Glomerular visceral epithelial cell (primary cell): ENCODE data around the gene COL15A1.
A peak's percentile ranks its signal among the peaks of the same experiment; 100 is the strongest.

Experiments
- DNase-seq: peaks from one replicate; pipeline ENCODE4 v3.0.0-alpha.2; 2016; ENCODE audit errors: extremely low spot score

Gene COL15A1

DNA sequence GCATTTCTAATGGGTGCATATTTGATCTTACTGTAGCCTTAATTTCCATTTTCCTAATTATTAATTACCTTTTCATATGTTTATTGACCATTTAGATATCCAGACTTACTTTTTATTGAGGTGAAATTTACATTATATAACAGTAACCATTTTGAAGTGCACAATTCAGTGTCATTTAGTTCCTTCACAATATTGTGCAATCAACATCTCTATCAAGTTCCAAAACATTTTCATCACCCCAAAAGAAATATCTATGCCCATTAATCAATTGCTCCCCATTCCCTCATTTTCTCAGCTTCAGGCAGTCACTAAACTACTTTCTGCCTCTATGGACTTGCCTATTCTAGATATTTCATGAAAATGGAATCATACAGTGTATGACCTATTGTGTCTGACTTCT is 5.9 kb downstream of the COL15A1 start:
- DNase-seq: no peak

DNA sequence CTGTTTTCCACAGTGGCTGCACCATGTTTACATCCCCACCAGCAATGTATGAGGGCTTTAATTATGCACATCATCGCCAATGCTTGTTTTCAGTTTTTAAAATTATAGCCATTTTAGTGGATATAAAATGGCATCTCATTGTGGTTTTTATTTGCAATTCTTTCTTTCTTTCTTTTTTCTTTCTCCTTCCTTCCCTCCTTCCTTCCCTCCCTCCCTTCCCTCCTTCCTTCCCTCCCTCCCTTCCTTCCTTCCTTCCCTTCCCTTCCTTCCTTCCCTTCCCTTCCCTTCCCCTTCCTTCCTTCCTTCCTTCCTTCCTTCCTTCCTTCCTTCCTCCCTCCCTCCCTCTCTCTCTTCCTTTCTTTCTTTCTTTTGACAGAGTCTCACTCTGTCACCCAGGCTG is 6.6 kb downstream of the COL15A1 start:
- no peak for DNase-seq

DNA sequence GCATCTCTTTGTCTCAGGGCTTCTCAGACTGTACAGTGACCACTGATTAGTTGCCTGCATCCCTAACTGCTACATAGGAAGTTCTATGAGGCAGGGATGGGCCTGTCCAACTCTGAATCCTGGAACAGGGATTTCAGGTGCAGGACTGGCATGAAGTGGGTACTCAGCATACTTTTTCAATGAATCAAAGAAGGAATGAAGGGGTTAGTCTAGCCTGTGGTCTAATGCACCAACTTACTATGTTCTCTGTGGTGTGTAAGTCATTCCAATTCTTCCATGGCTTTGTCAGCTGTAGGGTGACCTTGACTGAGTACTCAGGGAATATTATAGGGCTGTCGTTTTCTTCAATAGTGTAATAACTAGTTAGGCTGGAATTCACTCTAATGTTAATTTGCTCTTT is 8.3 kb downstream of the COL15A1 start:
- DNase-seq: no peak

DNA sequence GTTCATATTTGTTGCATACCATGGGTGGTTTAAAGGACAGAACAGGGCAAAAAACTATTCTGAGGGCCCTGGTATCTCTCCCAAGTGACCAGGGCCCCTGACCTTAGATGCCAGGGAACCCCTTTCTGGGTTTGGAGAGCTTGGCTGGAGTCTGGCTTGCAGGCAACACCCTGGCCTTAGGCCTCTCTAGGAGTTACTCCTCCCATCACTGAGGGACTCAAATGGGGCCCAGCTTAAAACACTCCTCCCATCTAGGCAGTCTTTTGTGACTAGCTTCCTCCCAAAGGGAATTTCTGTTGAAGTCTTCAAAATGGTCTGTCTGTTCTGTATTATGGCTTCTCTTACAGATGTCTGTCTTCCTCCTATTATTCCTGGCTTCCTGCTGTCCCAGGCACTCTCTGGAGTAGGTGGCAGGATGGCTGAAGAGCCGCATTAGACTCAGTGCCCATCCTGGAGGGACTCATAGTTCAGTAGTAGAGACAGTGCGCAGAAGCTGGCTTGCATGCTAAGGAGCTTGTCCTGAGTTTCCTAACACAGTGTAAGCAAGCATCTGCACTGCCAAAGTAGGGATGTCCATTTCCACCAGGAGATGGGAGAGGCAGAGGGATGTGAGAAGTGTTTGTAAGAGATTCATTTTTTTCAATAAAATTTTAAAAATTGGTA is 10.0 kb downstream of the COL15A1 start:
- DNase-seq: no peak

DNA sequence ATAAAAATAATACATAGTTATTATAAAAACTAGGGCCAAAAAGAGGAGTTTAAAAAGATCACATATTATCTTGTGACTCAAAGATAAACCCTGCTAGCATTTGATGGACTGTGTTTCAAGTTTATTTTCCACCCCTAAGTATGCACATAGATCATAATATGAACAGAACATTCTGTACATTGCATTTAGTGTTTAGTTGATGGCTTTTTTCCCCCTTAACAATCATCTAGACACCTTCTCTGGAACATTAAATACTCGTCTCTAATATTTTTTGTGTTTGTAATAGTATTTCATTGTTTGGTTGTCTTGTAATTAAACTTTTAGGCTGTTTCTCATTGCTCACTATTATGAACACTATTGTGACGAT is 10.5 kb downstream of the COL15A1 start:
- DNase-seq: no peak

DNA sequence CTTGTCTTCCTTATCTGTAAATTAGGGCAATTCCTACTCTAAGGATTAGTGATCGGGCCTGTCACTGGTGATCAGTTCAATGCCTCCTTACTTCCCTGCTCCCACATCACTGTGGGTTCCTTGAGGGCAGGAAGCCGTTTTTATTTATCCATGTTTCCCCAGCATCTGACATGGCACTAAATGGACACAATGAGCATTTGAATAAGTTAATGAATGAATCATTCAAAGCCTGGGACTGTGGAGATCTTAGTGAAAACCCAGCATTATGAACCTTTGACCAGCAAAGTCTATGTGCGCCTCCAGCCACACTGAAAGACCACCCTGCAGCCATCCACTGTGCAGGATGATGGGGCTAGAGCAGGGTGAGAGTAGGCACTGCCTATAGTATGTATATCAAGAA is 11.6 kb downstream of the COL15A1 start:
- no peak for DNase-seq

DNA sequence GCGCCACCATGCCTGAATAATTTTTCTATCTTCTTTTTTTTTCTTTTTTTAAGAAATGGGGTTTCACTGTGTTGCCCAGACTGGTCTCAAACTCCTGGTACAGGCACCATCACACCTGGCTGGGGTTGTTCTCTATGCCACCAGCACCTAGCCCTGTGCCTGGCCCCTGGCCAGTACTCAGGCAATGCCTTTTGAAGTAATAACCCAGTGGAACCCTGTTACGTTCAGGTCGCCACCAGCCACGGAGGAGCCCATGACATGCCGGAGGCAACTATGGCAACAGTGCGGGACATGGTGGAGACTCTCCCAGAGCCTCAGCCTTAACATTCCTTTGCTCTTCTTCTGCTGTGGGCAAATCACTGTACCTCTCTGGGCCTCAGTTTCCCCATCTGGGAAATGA is 14.1 kb downstream of the COL15A1 start:
- no peak for DNase-seq

DNA sequence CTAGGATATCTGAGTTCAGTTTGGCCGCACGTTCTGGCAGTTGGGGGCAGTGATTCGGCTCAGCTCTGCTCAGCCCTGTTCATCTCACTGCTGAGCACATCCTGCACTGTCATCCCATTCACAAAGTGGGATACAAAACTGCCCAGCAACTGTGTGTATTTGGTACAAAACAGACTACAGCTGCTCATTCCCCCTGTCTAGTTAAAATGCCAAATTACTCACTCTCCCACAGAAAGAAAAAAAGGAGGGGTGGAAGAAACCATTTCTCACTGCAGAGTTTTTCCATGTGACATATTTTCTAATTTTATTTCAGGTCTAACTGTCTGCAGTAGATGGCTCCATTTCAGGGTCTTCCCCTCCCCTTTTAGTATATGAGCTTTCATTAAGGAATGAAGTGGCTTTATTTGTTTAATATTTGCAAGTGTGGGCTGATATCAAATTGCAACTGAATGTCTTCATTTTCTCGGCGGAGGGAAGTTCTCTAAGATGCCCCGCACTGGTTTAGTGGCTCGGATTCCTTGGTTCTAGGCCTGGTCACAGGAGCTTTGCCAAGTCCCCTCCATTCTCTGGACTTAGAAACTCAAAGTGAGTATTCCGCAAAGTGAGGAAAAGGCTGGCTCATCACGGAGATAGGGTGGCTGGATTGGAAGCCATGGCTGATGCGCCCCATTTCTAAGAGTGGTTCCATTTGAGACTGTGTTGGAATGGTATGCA is 14.7 kb downstream of the COL15A1 start:
- no peak for DNase-seq

DNA sequence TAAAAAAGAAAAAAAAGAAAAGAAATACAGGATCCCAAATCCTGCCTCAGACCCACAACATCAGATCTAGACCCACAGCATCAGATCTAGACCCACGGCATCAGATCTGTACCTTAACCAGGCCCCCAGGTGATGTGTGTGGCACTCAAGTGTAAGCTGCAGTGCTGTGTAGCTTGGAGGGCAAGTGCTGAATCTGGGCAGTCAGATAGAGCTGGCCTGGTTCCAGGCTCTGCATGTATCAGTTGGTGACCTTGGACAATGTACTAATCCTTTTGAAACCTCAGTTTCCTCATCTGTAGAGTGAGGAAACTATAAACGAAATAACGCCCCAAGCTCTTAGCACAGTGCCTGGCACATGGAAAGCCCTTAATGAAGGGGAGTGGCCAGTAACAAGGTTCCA is 16.7 kb downstream of the COL15A1 start:
- no peak for DNase-seq

DNA sequence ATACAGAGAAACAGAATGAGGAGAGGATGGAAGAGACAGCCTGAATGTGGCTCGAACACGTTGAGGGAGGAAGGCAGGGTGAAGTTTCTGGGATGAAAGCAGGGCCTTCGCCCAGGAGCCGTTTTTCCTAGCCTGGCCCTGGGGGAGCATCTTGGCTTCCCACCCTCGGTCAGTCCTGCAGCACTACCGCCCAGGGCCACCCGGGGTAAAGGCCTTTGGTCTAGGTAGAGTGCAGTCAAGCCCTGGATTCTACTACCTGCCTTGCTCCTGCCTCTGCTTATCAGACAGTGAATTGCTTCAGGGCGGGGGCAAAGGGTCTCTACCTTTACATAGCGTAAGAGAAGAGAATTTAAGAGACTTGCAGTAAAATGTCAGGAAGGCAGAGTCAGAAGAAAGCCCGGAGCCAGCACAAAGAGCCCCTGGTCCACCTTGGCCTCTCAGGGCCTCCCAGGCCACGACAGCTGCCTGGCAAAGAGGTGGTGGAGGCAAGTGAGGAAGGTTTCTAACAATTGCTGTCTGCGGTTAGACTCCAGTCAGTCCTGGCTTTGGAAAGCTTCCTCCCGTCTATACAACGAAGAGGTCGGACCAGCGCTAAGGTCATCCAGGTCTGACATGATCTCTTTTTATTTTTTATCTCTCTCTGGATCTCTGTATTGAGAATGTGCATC is 17.9 kb downstream of the COL15A1 start:
- DNase-seq: no peak

DNA sequence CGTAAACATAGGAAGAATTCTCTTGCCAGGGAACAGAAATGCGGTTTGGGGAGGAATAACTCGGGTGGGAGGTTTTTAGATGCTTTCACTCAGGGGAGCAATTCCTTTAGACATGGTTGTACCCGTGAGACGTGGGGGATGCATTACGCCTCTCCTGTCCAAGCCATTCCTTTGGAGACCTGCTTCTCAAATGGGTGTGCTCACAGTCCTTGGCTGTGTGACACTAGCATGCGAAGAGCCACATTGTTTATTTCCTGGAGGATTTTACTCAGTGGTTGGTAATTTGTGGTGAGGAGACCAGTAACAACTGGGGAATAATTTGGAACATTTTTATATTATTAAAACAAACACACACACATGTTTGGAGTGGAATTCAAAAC is 18.5 kb downstream of the COL15A1 start:
- DNase-seq: no peak

DNA sequence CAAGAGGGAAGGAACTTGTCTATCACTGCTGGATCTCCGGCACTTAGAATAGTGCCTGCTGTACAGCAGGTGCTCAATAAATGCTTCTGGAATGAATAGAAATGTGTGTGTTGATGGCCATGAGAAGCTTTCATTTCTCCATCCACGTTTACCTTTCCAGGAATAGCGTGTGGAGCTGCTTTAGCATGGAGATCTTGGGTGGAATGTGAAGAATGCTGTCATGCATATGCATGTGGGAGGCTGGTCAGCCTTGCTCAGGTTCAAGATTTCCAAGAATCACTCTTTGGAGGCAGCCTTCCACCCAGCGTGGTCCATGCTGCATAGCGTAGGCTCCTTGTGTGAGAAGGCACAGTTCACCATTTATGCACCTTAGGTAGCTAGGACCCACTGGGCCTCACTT is 19.2 kb downstream of the COL15A1 start:
- no peak for DNase-seq

DNA sequence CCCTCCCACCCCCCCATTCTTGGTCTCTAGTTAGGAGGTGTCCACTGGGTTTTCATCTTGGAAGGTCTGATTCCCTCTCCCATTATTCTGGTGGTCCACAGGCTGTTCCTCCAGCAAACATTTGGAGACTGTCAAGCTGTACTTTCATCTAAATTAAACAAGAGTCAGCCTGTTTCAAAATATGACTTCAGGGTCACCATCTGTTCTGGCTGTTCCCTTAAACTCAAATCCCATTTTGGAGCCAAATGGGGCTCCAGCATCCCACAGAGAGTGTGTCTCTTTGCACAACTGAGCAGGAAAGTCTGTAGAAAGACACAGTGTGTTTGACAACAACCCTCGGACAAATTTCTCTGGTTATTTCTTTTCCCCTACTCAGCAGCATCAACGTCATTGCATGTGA is 20.5 kb downstream of the COL15A1 start:
- DNase-seq: no peak

DNA sequence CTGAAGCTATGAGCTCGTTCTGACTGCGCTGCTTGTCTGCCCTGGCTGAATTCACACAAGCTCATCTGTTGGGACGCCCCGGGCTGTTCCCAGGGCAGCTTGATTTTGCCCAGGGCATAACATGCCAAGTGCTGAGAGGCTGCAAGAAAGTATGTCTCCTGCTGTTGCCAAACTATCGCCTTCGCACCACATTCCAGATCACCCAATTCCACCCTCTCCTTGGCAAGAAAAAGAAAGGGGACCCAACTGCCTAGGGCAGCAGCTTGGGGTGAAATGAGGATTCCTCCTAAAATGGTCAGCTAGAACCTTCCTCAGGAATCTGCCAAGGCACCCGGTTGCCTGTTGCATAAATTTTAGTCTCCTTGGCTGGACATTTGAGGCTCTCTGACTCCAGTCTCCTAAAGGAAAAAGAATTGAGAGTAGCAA is 21.2 kb downstream of the COL15A1 start:
- no peak for DNase-seq

DNA sequence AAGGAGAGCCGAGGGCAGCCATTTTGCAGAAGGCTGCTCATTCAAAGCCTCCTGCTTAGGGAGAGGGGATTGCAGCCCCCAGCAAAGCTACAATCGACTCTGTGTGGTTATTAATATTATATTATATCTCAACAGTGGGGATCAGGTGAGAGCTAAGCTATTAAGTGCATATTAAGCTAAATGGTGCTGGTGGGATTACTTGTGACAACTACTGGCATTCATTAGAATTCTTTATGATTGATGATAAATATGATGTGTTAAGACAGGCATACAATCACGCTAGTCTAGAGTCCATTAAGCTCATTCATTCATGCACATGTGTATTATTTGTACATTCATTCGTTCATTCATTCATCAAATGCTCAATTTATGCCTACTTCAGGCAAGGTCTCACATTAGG is 23.0 kb downstream of the COL15A1 start:
- no peak for DNase-seq

DNA sequence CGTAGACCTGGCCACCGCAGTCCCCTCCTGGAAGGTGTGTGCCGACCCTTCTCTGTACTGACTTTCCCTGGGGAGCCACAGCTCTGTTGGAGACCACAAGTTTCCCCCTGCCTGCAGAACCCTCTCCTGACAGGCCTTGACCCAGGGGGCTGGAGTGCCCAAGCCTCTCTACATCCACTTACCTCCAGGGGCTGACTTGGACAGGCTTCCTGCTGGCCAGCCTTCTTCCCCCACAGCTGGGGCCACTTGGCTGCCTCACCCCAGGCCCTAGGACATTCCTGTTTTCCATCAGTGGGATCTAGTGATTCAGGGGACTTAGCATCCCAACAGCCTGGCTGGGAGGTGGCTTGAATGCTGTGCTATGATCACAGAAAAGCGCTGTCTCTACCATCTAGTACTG is 23.6 kb downstream of the COL15A1 start:
- no peak for DNase-seq

DNA sequence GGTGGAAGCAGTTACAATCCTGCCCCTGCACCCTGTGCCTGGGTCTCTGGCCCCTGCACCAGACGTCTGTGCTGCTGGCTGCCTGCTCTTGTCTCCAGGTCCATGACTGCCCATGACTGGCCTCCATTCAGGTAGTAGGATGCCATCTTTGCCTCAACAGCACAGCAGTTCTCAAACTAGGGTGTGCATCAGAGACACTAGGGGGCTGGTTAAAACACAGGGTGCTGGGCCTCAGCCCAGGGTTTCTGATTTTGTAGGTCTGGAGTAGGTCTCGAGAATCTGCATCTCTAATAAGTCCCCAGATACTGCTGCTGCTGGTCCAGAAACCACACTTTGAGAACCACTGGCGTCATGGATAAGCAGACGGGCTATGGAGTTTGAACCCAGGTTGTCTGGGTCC is 24.0 kb downstream of the COL15A1 start:
- no peak for DNase-seq

DNA sequence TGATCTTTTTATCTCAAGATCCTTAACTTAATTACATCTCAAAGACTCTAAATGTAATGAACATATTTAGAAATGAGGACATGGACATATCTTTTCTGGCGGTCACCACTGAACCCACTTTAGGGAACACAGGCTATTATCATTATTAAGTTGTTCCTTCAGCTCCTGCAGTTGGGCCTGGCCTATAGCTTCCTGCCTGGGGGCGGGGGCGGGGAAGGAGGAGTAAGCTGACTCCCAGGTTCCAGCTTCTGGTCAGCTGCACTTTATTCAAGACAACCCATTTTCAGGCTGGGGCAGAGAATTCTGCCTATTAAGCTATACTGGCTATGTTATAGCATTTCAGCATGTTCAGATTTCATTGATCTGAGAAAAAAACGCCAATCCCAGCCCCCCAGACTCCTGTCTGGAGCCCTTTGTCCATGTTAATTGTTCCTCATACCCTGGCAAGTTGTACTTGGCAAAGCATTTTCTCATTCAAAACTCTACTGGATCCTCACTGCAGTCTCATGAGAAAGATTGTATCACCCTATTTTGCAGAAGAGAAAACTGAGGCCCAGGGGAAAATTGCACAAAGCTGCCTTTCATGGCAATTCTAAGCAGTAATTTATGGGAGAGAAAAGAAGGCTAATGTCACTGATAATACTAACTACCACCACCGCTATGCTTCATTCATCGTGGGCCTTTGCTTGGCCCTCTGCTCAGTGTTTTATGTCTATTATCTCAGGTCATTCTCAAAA is 25.1 kb downstream of the COL15A1 start:
- DNase-seq: no peak

DNA sequence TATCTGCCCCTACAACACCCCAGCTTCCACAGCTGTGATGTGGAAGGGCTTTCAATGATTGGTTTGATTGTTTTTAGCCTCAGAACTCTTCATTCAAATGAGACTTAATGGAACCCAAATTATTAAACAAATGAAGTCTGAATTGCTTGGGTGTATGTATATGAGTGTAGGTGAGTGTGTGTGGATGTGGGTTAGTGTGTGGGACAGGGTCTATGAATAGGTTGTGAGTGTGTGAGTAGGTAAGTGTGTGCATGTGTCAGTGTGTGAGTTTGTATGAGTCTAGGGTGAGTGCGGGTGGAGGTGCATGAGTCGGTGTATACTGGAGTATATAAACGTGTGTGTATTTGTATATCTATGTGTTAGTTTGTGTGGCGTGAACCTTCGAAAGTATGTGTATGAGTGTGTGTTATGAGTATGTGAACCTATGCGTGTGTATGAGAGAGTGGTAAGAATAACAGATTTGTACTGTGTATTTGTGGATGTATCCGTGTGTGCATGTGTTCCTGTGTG is 26.9 kb downstream of the COL15A1 start:
- no peak for DNase-seq

DNA sequence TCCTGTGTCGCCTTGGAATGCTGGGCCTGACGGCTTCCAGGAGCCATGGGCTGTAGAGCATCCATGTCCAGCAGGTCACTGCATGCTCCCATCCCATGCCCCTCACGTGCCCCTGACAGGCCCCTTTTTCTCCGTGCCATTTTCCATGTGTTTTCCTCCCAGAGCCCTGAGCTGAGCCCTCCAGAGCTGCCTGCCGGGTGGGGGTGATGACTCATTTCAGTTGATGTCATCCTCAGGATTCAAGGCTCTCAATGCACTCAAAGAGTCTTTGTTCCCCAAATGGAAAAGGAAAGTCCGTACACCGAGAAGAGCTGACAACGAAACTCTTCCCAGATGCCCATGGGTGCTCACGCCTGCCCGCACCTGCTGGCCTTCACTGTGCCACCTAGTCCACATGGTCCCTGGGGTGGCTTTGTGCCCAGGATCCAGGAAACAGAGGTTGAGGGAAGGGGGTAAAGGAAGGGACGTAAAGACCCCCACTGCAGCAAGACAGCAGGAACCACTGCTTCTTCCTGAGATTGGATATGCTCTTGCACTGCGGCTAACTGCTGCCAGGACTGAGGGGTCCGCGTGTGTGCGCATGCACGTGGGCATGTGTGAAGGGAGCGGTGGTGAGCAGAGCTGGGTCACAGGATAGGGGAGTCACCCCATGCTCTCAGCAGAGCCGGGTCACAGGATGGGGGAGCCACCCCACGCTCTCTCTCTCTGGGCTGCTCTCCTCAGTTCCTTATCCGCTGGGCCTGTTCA is 27.6 kb downstream of the COL15A1 start:
- DNase-seq: peak; percentile 68

DNA sequence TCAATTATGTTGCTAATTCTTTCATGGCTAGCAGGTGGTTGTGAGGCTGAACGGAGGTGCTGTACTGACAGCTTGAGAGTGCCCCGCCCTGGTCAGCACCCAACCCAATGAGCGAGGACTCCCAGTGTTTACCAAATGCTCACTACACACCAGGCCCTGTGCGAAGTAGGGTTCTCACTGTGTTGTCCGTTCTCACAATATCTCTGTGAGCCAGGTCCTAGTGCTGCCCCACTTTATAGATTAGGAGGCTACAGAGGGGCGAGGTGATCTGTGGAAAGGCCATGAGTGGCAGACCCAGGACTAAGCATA is 28.2 kb downstream of the COL15A1 start:
- DNase-seq: no peak

DNA sequence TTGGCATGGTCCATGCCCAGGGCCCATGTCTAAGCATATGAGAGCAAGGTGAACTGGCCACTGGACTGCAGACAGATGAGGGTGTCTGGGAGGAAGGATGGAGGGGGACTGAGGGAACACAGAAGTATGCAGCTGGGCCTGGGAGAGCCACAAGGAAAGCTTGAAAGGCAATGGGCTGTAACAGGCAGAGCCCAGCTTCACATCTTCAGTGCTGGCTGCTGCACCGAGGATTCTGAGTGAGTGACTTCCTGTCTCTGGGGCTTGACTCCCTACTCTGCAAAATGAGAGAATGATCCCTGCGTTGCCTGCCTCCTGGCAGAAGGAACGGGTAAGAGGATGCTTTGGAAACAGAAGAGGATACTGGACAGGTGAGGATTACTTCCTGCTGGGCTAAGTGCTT is 29.0 kb downstream of the COL15A1 start:
- DNase-seq: no peak
